ENCODE data around the gene GBA2. TPM values are rescaled to one million over a fixed set of nuclear protein-coding genes. Genes with fewer than 3 reads are reported as not detected.
A peak's percentile ranks its signal among the peaks of the same experiment; 100 is the strongest.

GBA2 gene
- total and polyA plus RNA-seq, 4 donors: 42.4 to 78.7 (median 46.2) TPM

DNA sequence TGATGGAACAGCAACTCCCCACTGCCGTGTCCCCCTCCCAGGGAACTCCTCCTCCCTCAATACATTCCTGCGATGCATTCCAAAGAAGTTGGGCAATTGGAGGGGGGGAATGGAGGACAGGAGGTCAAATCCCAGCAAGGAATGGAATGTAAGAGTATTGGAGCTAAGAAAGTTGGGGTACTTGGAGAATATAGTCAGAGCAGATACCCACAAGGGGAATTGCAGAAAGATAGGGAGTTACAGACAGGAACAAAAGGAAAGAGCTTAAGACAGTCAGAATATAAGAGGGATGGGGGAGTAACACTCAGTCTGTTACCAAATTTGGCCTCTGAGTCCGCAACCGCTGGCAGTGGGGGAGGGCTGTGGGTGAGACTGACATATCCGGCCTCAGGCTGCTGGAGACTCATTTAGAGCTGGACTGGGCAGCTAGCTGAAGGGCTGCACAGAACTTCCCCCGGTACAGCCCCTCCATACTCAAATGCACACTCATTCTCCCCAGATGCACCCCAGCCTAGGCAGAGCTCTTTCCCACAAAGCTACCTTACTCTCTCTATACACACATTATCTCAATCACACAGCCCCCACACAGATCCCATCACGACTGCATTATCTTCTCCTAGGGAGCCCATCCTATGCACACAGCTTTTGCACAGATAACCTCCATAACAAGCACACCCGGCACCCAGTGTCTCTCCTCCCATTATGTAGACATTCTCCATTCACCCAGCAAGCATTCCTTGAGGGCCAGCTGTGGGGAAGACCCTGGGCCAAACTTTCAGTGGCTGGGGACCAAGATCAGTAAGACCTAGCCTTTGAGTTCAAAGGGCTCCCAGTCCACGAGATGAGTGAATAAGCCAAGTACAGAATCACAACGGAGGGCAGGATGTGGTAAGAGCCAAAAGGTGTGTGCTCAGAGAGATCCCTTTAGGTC is 20.7 kb downstream of the GBA2 start:
- 1 to 5% methylated on average over 10 of the region's 10 CpGs for whole genome bisulfite sequencing, 2 donors
- H3K27me3 ChIP-seq (ENCODE audit: control insufficient read depth in 3 of 3, insufficient read depth in 3 of 3, low read length in 2 of 3): no peaks in the 10 kb centered on the region
- peaks cover 17 to 33% (median 26%) of the 10 kb centered on the region in 4 donors for H3K36me3 ChIP-seq (ENCODE audit: control insufficient read depth in 4 of 4, insufficient read depth in 4 of 4, low read length in 4 of 4)
- H3K9me3 ChIP-seq (ENCODE audit: control insufficient read depth in 4 of 4, insufficient read depth in 3 of 4, low read length in 3 of 4): no peaks in the 10 kb centered on the region
- peak overlapping the region; percentile 87 to 89 for H3K27ac ChIP-seq (ENCODE audit: low read depth in 1 of 2, low read length in 1 of 2)
- TF ChIP-seq, protein P1, sequence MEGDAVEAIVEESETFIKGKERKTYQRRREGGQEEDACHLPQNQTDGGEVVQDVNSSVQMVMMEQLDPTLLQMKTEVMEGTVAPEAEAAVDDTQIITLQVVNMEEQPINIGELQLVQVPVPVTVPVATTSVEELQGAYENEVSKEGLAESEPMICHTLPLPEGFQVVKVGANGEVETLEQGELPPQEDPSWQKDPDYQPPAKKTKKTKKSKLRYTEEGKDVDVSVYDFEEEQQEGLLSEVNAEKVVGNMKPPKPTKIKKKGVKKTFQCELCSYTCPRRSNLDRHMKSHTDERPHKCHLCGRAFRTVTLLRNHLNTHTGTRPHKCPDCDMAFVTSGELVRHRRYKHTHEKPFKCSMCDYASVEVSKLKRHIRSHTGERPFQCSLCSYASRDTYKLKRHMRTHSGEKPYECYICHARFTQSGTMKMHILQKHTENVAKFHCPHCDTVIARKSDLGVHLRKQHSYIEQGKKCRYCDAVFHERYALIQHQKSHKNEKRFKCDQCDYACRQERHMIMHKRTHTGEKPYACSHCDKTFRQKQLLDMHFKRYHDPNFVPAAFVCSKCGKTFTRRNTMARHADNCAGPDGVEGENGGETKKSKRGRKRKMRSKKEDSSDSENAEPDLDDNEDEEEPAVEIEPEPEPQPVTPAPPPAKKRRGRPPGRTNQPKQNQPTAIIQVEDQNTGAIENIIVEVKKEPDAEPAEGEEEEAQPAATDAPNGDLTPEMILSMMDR (IDR thresholded peaks at IDR 0.05; ENCODE audit: control extremely low read depth, extremely low read depth): no peak
- H3K4me1 ChIP-seq (ENCODE audit: control insufficient read depth in 5 of 5, insufficient read depth in 5 of 5, low read length in 5 of 5): peaks cover 10 to 59% (median 26%) of the 10 kb centered on the region in 5 donors
- no peak overlapping the region for H3K4me3 ChIP-seq
- peak overlapping the region; percentile 50 to 73 for H3K9ac ChIP-seq (ENCODE audit: insufficient read depth in 1 of 2, low read length in 2 of 2)
- ATAC-seq (ENCODE audit: insufficient read depth, low FRiP score) (no peak), DNase-seq (peak; percentile 89 to 95 (median 94))

DNA sequence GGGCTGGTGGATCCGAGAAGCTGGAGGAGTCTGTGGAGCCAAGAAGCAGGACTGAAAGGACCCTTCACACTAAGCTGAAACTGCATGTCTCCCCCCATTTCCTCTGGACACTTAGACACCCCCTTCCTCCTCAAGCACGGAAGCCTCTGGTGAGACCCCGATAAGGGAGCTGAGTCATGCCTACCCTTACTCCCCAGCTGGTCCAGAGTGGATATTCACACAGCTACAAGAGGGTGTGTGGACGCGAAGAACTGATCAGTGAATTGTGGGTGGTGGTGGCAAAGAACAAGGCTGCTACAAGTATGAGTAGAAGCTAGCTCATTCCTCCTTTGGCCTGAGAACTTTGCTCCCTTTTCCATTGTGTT is 21.4 kb downstream of the GBA2 start:
- Histone ChIP-seq H3K27me3 (ENCODE audit: control insufficient read depth in 3 of 3, insufficient read depth in 3 of 3, low read length in 2 of 3) (no peaks in the 10 kb centered on the region), H3K4me1 (ENCODE audit: control insufficient read depth in 5 of 5, insufficient read depth in 5 of 5, low read length in 5 of 5) (peaks cover 10 to 52% (median 25%) of the 10 kb centered on the region in 5 donors), H3K9ac (ENCODE audit: insufficient read depth in 1 of 2, low read length in 2 of 2) (peak overlapping the region; percentile 50 to 63), H3K9me3 (ENCODE audit: control insufficient read depth in 4 of 4, insufficient read depth in 3 of 4, low read length in 3 of 4) (no peaks in the 10 kb centered on the region), H3K4me3 (no peak overlapping the region), H3K36me3 (ENCODE audit: control insufficient read depth in 4 of 4, insufficient read depth in 4 of 4, low read length in 4 of 4) (peaks cover 19 to 38% (median 30%) of the 10 kb centered on the region in 4 donors), H3K27ac (ENCODE audit: low read depth in 1 of 2, low read length in 1 of 2) (peak overlapping the region; percentile 60 to 89)
- WGBS, 2 donors: 11 to 20% methylated on average over 5 of the region's 5 CpGs
- ATAC-seq (ENCODE audit: insufficient read depth, low FRiP score) (no peak), DNase-seq (peak in 1 of 3 donors; percentile 27)
- TF ChIP-seq, protein P1 (IDR thresholded peaks at IDR 0.05; ENCODE audit: control extremely low read depth, extremely low read depth): no peak

DNA sequence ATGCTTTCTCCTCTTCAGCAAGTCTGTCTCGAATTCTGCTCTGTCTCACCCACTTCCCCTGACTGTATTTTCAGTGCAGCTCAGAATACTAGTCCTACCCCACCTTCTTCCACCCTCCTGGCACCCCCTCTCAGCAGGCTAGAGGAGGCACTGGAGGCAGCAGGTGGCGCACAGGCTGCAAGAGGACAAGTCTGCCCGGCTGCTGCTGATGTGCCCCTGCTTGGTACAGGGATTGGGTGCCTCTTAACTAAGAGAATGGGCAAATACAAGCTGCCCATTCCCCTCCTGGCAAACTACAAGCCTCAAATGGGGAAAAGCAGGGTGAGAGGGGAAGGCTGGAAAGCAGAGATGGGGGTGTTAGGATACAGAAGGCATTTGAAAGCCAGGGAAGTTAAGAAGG is 22.1 kb downstream of the GBA2 start:
- DNase-seq (peak; percentile 8 to 32 (median 19)), ATAC-seq (ENCODE audit: insufficient read depth, low FRiP score) (no peak)
- Histone ChIP-seq H3K27me3 (ENCODE audit: control insufficient read depth in 3 of 3, insufficient read depth in 3 of 3, low read length in 2 of 3) (no peaks in the 10 kb centered on the region), H3K27ac (ENCODE audit: low read depth in 1 of 2, low read length in 1 of 2) (peak overlapping the region; percentile 60 to 89), H3K9me3 (ENCODE audit: control insufficient read depth in 4 of 4, insufficient read depth in 3 of 4, low read length in 3 of 4) (no peaks in the 10 kb centered on the region), H3K4me1 (ENCODE audit: control insufficient read depth in 5 of 5, insufficient read depth in 5 of 5, low read length in 5 of 5) (peaks cover 10 to 52% (median 25%) of the 10 kb centered on the region in 5 donors), H3K36me3 (ENCODE audit: control insufficient read depth in 4 of 4, insufficient read depth in 4 of 4, low read length in 4 of 4) (peaks cover 27 to 44% (median 37%) of the 10 kb centered on the region in 4 donors), H3K4me3 (no peak overlapping the region), H3K9ac (ENCODE audit: insufficient read depth in 1 of 2, low read length in 2 of 2) (peak overlapping the region in 1 of 2 donors; percentile 63)
- WGBS, 2 donors: 18 to 29% methylated on average over 3 of the region's 3 CpGs
- TF ChIP-seq, protein P1 (IDR thresholded peaks at IDR 0.05; ENCODE audit: control extremely low read depth, extremely low read depth): no peak

Measured in lung (tissue), 12 donors.